Endothelial cell of umbilical vein (primary cell): Measurements from ENCODE around the gene MAN2B2. TPM values are rescaled to one million over a fixed set of nuclear protein-coding genes. Genes with fewer than 3 reads are reported as not detected.

Source experiments
- BruUV-seq: library from RNA; stranded (reverse); fragments of 400-500 nt; replicated peaks from 2 replicates; lab custom pipeline; 2021; lab: Mats Ljungman, UMichigan
- CTCF ChIA-PET: fragments of 300-600, 350-600 bp; sonication (Branson Sonifier 250); formaldehyde crosslinking; loops from one replicate; lab custom pipeline; 2021; ENCODE audit warnings: antibody characterized with exemption, inconsistent platforms; lab: Charles Lee
- POLR2A ChIA-PET: fragments of 300-600, 350-600 bp; sonication (Branson Sonifier 250); formaldehyde crosslinking; loops from one replicate; lab custom pipeline; 2021; ENCODE audit warnings: antibody characterized with exemption, inconsistent platforms; lab: Charles Lee
- DNase-seq: peaks from one replicate; pipeline ENCODE4 v3.0.0-alpha.2; 2011; ENCODE audit warnings: low read depth, low spot score
- FAIRE-seq: peaks from 2 replicates; lab custom pipeline; 2011; peaks lifted over from hg19 to GRCh38; lab: Jason Lieb, UNC
- H2AFZ ChIP-seq: 2 replicates; pipeline ENCODE4 v1.6.0; 2012; ENCODE audit warnings: low read depth, low read length, control low read depth, inconsistent platforms
- H3K27ac ChIP-seq: 2 replicates; pipeline ENCODE4 v1.5.1; 2011; ENCODE audit warnings: low read depth, mild to moderate bottlenecking, control low read depth, low read length, moderate library complexity; ENCODE audit not compliant: insufficient read depth
- H3K27me3 ChIP-seq, 2 experiments: 2 replicates each; pipeline versions ENCODE4 v1.6.0 to v1.6.1; 2011; ENCODE audit warnings: low read length in 2 of 2, mixed read lengths in 1 of 2; ENCODE audit not compliant: control insufficient read depth in 2 of 2, insufficient read depth in 2 of 2
- H3K36me3 ChIP-seq, 2 experiments: 2 replicates in 1 of 2; 3 replicates in 1 of 2; pipeline ENCODE4 v1.5.1; 2011; ENCODE audit warnings: low read length in 2 of 2, mild to moderate bottlenecking in 1 of 2, moderate library complexity in 1 of 2; ENCODE audit not compliant: control insufficient read depth in 2 of 2, insufficient read depth in 2 of 2; ENCODE audit errors: extremely low read depth in 1 of 2
- H3K4me1 ChIP-seq: 3 replicates; pipeline ENCODE4 v1.5.1; 2011; ENCODE audit warnings: mild to moderate bottlenecking, low read length; ENCODE audit not compliant: control insufficient read depth, insufficient read depth; ENCODE audit errors: extremely low read depth
- H3K4me2 ChIP-seq: 2 replicates; pipeline ENCODE4 v1.6.1; 2011; ENCODE audit warnings: low read length, control low read depth, mixed read lengths; ENCODE audit not compliant: insufficient read depth
- H3K4me3 ChIP-seq, 3 experiments: fragments of 200-600 bp in 1 of 3; sonication (generic), shearing (Covaris generic) in 1 of 3; replicated peaks in 1 of 3; 2 replicates each; pipeline ENCODE4 v1.5.1; 2011 to 2016; ENCODE audit warnings: control low read depth in 3 of 3, low read length in 3 of 3, mild to moderate bottlenecking in 2 of 3, inconsistent platforms in 1 of 3, low read depth in 1 of 3, moderate library complexity in 1 of 3; ENCODE audit not compliant: insufficient read depth in 1 of 3
- H3K79me2 ChIP-seq: 2 replicates; pipeline ENCODE4 v1.6.0; 2012; ENCODE audit warnings: low read length, inconsistent platforms; ENCODE audit not compliant: control insufficient read depth, insufficient read depth
- H3K9ac ChIP-seq: replicated peaks from 2 replicates; pipeline ENCODE3; 2011; ENCODE audit warnings: low read length, control low read depth; ENCODE audit not compliant: insufficient read depth; ENCODE audit errors: extremely low read depth
- H3K9me1 ChIP-seq: replicated peaks from 3 replicates; pipeline ENCODE4 v1.6.0; 2011; ENCODE audit warnings: mild to moderate bottlenecking, low read length; ENCODE audit not compliant: control insufficient read depth, insufficient read depth; ENCODE audit errors: extremely low read depth
- H3K9me3 ChIP-seq: replicated peaks from 2 replicates; pipeline ENCODE4 v1.5.1; 2012; ENCODE audit warnings: low read length, inconsistent platforms; ENCODE audit not compliant: control insufficient read depth, insufficient read depth
- H4K20me1 ChIP-seq: replicated peaks from 2 replicates; pipeline ENCODE3; 2011; ENCODE audit warnings: mild to moderate bottlenecking, low read length; ENCODE audit not compliant: control insufficient read depth, insufficient read depth; ENCODE audit errors: extremely low read depth
- CTCF ChIP-seq, 2 donors: IDR thresholded peaks; 1 replicate in 1 of 2; 2 replicates in 1 of 2; pipeline ENCODE4 v1.5.1; 2011; ENCODE audit warnings: low read length in 2 of 2, mild to moderate bottlenecking in 2 of 2, moderate library complexity in 2 of 2, control low read depth in 1 of 2, inconsistent platforms in 1 of 2, low read depth in 1 of 2; ENCODE audit not compliant: insufficient read depth in 1 of 2; ENCODE audit errors: extremely low read depth in 1 of 2
- EZH2 ChIP-seq: IDR thresholded peaks from 2 replicates; pipeline ENCODE4 v1.6.1; 2012; ENCODE audit warnings: borderline replicate concordance, low read depth, mild to moderate bottlenecking, moderate library complexity, low read length, inconsistent platforms; ENCODE audit not compliant: severe bottlenecking
- FOS ChIP-seq: IDR thresholded peaks from 2 replicates; pipeline ENCODE4 v1.6.1; 2011; ENCODE audit warnings: mild to moderate bottlenecking, low read length, moderate library complexity, borderline replicate concordance; ENCODE audit not compliant: insufficient read depth
- GATA2 ChIP-seq: IDR thresholded peaks from 2 replicates; pipeline ENCODE4 v1.7.0; 2011; ENCODE audit warnings: low read depth, mild to moderate bottlenecking, moderate library complexity, mixed read lengths, low read length; ENCODE audit not compliant: insufficient read length, insufficient read depth
- JUN ChIP-seq: IDR thresholded peaks from 2 replicates; pipeline ENCODE4 v1.6.1; 2011; ENCODE audit warnings: borderline replicate concordance, low read depth; ENCODE audit not compliant: insufficient read length, insufficient read depth
- MAX ChIP-seq: IDR thresholded peaks from 2 replicates; pipeline ENCODE4 v1.6.1; 2011; ENCODE audit not compliant: insufficient read depth, insufficient read length
- MYC ChIP-seq: IDR thresholded peaks from one replicate; pipeline ENCODE4 v1.6.1; 2011; ENCODE audit warnings: mild to moderate bottlenecking, low read depth, low read length
- POLR2A ChIP-seq: IDR thresholded peaks from 2 replicates; pipeline ENCODE4 v1.6.1; 2012; ENCODE audit warnings: low read depth, mild to moderate bottlenecking, control low read depth, low read length
- POLR2AphosphoS5 ChIP-seq: IDR thresholded peaks from 2 replicates; pipeline ENCODE4 v1.6.1; 2012; ENCODE audit warnings: low read depth, mild to moderate bottlenecking, control low read depth, low read length, moderate library complexity; ENCODE audit not compliant: insufficient read depth
- dilution Hi-C: fragments of 300-500 bp; cut with MboI; formaldehyde crosslinking; loops from one replicate; pipeline ENCODE4 v1.15.0; 2019; ENCODE audit warnings: low sequenced_read_pairs; ENCODE audit not compliant: extremely low pct_ligation_motif_present
- intact Hi-C: fragments of 100-400 bp; cut with micrococcal nuclease; formaldehyde crosslinking; loops from one replicate; pipeline ENCODE4 v1.10.0; 2022
- polyA plus RNA-seq, 4 experiments: library from polyadenylated mRNA; depleted of rRNA in 3 of 4; stranded (reverse) in 3 of 4; unstranded in 1 of 4; fragments of >200 nt; gene quantifications; 2 replicates each; pipeline versions ENCODE4 v1.2.1 to v1.2.3, GENCODE V29; 2011 to 2012; ENCODE audit warnings: missing spikeins in 1 of 4
- total RNA-seq: library from RNA; stranded (reverse); gene quantifications from 2 replicates; pipeline ENCODE4 v1.2.3, GENCODE V29; 2021

The MAN2B2 gene
- total and polyA plus RNA-seq, 2 donors (not counting 3 experiments of a cell fraction or from before 2014, with no cell fraction given) = 15.7 to 25.1 TPM

- Histone ChIP-seq H3K4me3 (no peak overlapping the region), H3K27me3 (no peaks in the 10 kb centered on the region), H3K36me3 (no peaks in the 10 kb centered on the region), H3K79me2 (no peaks in the 10 kb centered on the region), H2AFZ (no peak overlapping the region), H3K9ac (no peak overlapping the region), H3K9me3 (no peaks in the 10 kb centered on the region), H3K27ac (no peak overlapping the region), H3K4me2 (no peak overlapping the region), H3K4me1 (no peaks in the 10 kb centered on the region), H4K20me1 (no peaks in the 10 kb centered on the region), H3K9me1 (no peaks in the 10 kb centered on the region)
- TF ChIP-seq JUN (no peak), GATA2 (no peak), EZH2 (no peak), POLR2A (no peak), MYC (no peak), MAX (no peak), CTCF (IDR thresholded peaks at IDR 0.05; ENCODE audit: extremely low read depth in 1 of 2, insufficient read depth in 1 of 2, low read depth in 1 of 2, low read length in 2 of 2) (no peak), FOS (no peak), POLR2AphosphoS5 (no peak)
- DNase-seq (no peak), FAIRE-seq (no peak)
- POLR2A ChIA-PET = no interaction called here
- intact Hi-C loops = no loop called here
- dilution Hi-C loops = no loop called here
- CTCF ChIA-PET = interaction anchor here (1.0 kb wide), 1 partner anchor 20 kb away, joined by 3 read pairs; no protein-coding TSS in a partner anchor
- BruUV-seq = no TSS peak
Measured at GRCh38 chr4:6526671-6527091, 48.3 kb upstream of the MAN2B2 start.
